Kidney (tissue), 14 donors: ENCODE data around the gene LHB. TPM values are rescaled to one million over a fixed set of nuclear protein-coding genes. Genes with fewer than 3 reads are reported as not detected.
A peak's percentile ranks its signal among the peaks of the same experiment; 100 is the strongest.

Experiments
- DNase-seq, 5 donors: peaks; one replicate each; pipeline ENCODE4 v3.0.0-alpha.2; 2013 to 2020
- FAIRE-seq: peaks from 2 replicates; lab custom pipeline; 2012; peaks lifted over from hg19 to GRCh38; lab: Jason Lieb, UNC
- H3K27ac ChIP-seq, 2 donors: one replicate each; pipeline ENCODE4 v1.7.0; 2013; ENCODE audit warnings: low read depth in 2 of 2, low read length in 2 of 2, inconsistent platforms in 1 of 2
- H3K27me3 ChIP-seq: one replicate; pipeline ENCODE4 v1.7.1; 2013; ENCODE audit warnings: low read length, inconsistent platforms; ENCODE audit not compliant: control insufficient read depth, insufficient read depth
- H3K36me3 ChIP-seq, 3 donors: one replicate each; pipeline versions ENCODE4 v1.7.0 to v1.7.1; 2013; ENCODE audit warnings: low read length in 3 of 3, control low read depth in 1 of 3, inconsistent platforms in 1 of 3; ENCODE audit not compliant: insufficient read depth in 3 of 3, control insufficient read depth in 2 of 3
- H3K4me1 ChIP-seq, 3 donors: one replicate each; pipeline versions ENCODE4 v1.7.0 to v1.7.1; 2013; ENCODE audit warnings: low read length in 3 of 3, inconsistent platforms in 1 of 3, low read depth in 1 of 3; ENCODE audit not compliant: control insufficient read depth in 2 of 3, insufficient read depth in 2 of 3
- H3K4me3 ChIP-seq, 3 donors: one replicate each; pipeline versions ENCODE4 v1.7.0 to v1.8.1; 2013; ENCODE audit warnings: low read length in 3 of 3, control low read depth in 1 of 3, inconsistent platforms in 1 of 3
- H3K9ac ChIP-seq, 3 donors: one replicate each; pipeline versions ENCODE4 v1.7.0 to v1.7.1; 2013; ENCODE audit warnings: low read length in 3 of 3, control low read depth in 1 of 3, inconsistent platforms in 1 of 3
- H3K9me3 ChIP-seq, 3 donors: one replicate each; pipeline versions ENCODE4 v1.7.0 to v1.7.1; 2013; ENCODE audit warnings: low read length in 3 of 3, control low read depth in 1 of 3, inconsistent platforms in 1 of 3; ENCODE audit not compliant: control insufficient read depth in 2 of 3, insufficient read depth in 1 of 3
- CTCF ChIP-seq: IDR thresholded peaks from 3 replicates; pipeline ENCODE4 v1.5.1; 2012; ENCODE audit warnings: mild to moderate bottlenecking, moderate library complexity, borderline replicate concordance; ENCODE audit not compliant: insufficient read depth; ENCODE audit errors: extremely low read depth
- intact Hi-C: fragments of 100-400 bp; cut with DNase I; formaldehyde crosslinking; loops from one replicate; pipeline ENCODE4 v1.11.1; 2022
- polyA plus RNA-seq: library from polyadenylated mRNA; stranded (reverse); fragments of 350-450 nt; fragmentation: Illumina TruSeq; extraction: RNeasy Lipid Tissue Mini Kit (QIAGEN cat#74804); gene quantifications from one replicate; pipeline ENCODE4 v1.2.3, GENCODE V29; 2014; ENCODE audit warnings: low read depth, low replicate concordance; ENCODE audit not compliant: insufficient read depth
- total RNA-seq: library from RNA; stranded (reverse); fragmentation: NEBNext Ultra II Directional; extraction: Animal tissue kit (Norgen Biotek cat#: 25700); gene quantifications from one replicate; pipeline ENCODE4 v1.2.1, GENCODE V29; 2021
- donor health status: control.
- donor health status: control.
- donor health status: control.
- donor health status: control.
- donor health status: control.
- donor health status: DM: yes; HTN: yes; CAD: no.
- donor health status: Normal renal cell carcinoma (clear cell type).

LHB gene
- total and polyA plus RNA-seq, 2 donors from 2014 or later: not detected

- intact Hi-C loops: loop anchor here (10.0 kb wide), 1 partner anchor 176 kb away; no protein-coding TSS in a partner anchor
- H3K9ac ChIP-seq: no peak overlapping the region
- DNase-seq: peak; percentile 84 to 92 (median 88)
- TF ChIP-seq CTCF: peak; percentile 88
- peaks cover 3 to 52% (median 10%) of the 10 kb centered on the region in 3 donors for H3K36me3 ChIP-seq
- H3K4me1 ChIP-seq: peaks cover 0 to 10% (median 7%) of the 10 kb centered on the region in 3 donors
- FAIRE-seq: no peak
- no peaks in the 10 kb centered on the region for H3K27me3 ChIP-seq
- H3K4me3 ChIP-seq: no peak overlapping the region
- H3K27ac ChIP-seq: no peak overlapping the region
- H3K9me3 ChIP-seq: no peaks in the 10 kb centered on the region
These were observed 45.9 kb downstream of the LHB start for GRCh38 chr19:48970923-48971395.

- intact Hi-C loops: loop anchor here (10.0 kb wide), 1 partner anchor 175 kb away; no protein-coding TSS in a partner anchor
- no peak overlapping the region for H3K9ac ChIP-seq
- peaks cover 3 to 56% (median 10%) of the 10 kb centered on the region in 3 donors for H3K36me3 ChIP-seq
- no peak overlapping the region for H3K27ac ChIP-seq
- H3K9me3 ChIP-seq: no peaks in the 10 kb centered on the region
- TF ChIP-seq CTCF: no peak
- H3K27me3 ChIP-seq: no peaks in the 10 kb centered on the region
- DNase-seq (no peak), FAIRE-seq (no peak)
- H3K4me1 ChIP-seq: peaks cover 0 to 10% (median 7%) of the 10 kb centered on the region in 3 donors
- H3K4me3 ChIP-seq: no peak overlapping the region
These were observed 46.6 kb downstream of the LHB start for GRCh38 chr19:48970139-48970766.

DNA sequence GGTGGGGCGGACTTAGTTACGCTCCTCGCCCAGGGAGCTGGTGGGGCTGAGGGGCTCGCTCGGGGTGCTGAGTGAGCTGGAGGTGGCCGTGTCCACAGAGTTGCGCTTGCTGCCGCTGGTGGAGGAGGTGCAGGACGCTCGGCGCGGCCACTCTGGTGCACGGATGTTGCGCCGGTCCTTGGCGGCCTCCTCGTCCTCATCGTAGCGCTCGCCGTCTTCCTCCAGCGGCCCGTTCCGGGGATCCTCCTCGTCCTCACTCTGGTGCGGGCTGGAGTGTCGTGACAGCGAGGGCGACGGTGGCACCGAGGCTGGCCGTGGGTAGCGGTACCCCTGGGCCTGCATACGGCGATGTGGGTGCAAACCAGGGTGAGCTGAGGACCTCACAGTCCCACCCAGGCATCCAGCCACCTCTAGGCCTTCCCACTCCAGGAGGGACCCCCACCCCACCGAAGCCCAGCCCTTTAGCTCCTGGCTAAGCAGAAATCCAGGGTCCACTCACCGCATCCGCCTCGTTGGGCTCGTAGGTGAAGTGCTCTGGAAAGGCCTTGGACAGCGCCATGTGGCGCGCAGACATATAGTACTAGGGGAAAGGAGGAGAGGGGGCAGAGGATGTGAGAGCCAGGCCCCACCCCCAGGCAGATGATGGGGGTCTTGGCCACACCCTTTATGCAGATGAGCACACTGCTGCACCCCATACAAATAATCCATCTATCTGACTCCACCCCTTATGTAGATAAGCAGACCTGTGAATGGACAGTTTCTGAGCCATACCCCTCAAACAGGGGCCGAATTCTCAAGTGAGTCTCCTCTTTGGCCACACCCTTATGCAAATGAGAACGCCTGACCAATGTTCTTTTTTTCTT, 47.4 kb downstream of the LHB start:
- Histone ChIP-seq H3K27me3 (no peaks in the 10 kb centered on the region), H3K9ac (no peak overlapping the region)

More for the DNA sequence above, 47.4 kb downstream of the LHB start:
- intact Hi-C loops: loop anchor here (10.0 kb wide), 1 partner anchor 175 kb away; no protein-coding TSS in a partner anchor
- no peak for FAIRE-seq
- Histone ChIP-seq H3K4me3 (no peak overlapping the region), H3K36me3 (peaks cover 3 to 55% (median 10%) of the 10 kb centered on the region in 3 donors), H3K27ac (no peak overlapping the region), H3K9me3 (no peaks in the 10 kb centered on the region), H3K4me1 (peaks cover 0 to 13% (median 8%) of the 10 kb centered on the region in 3 donors)
- no peak for TF ChIP-seq CTCF
- DNase-seq: peak in 1 of 5 donors; percentile 82
